ENCODE results near the gene PITPNC1. TPM values are rescaled to one million over a fixed set of nuclear protein-coding genes. Genes with fewer than 3 reads are reported as not detected.

PITPNC1 gene
- total RNA-seq, 2 donors from 2014 or later = 10.8 to 20.4 TPM

- TF ChIP-seq CTCF (IDR thresholded peaks at IDR 0.05) = no peak
- no peak for DNase-seq
- intact Hi-C loops (cut with DNase I) = no loop called here
Observed at GRCh38 chr17:67343237-67343636, 33.8 kb upstream of the PITPNC1 start.

GRCh38 chr17:67347826-67348225 lies 29.3 kb upstream of the PITPNC1 start:
- DNase-seq = no peak
- peaks cover 27% of the 10 kb centered on the region for H3K36me3 ChIP-seq
- H3K27ac ChIP-seq = no peak overlapping the region
- no peak overlapping the region for H3K4me3 ChIP-seq
- TF ChIP-seq CTCF (IDR thresholded peaks at IDR 0.05) = no peak
- H3K27me3 ChIP-seq = no peaks in the 10 kb centered on the region
- no peaks in the 10 kb centered on the region for H3K9me3 ChIP-seq
- intact Hi-C loops (cut with DNase I) = no loop called here
- no peaks in the 10 kb centered on the region for H3K4me1 ChIP-seq
- H3K9ac ChIP-seq (ENCODE audit: low read depth in 2 of 2, low read length in 2 of 2) = no peak overlapping the region

More at GRCh38 chr17:67343237-67343636, 33.8 kb upstream of the PITPNC1 start:
- no peaks in the 10 kb centered on the region for H3K4me1 ChIP-seq
- no peak overlapping the region for H3K4me3 ChIP-seq
- no peak overlapping the region for H3K27ac ChIP-seq
- H3K9ac ChIP-seq (ENCODE audit: low read depth in 2 of 2, low read length in 2 of 2) = no peak overlapping the region
- H3K27me3 ChIP-seq = no peaks in the 10 kb centered on the region
- no peaks in the 10 kb centered on the region for H3K9me3 ChIP-seq
- H3K36me3 ChIP-seq = peaks cover 19% of the 10 kb centered on the region

- Histone ChIP-seq H3K27me3 (no peaks in the 10 kb centered on the region), H3K27ac (no peak overlapping the region), H3K9ac (ENCODE audit: low read depth in 2 of 2, low read length in 2 of 2) (no peak overlapping the region), H3K4me1 (no peaks in the 10 kb centered on the region), H3K36me3 (peaks cover 24% of the 10 kb centered on the region), H3K9me3 (no peaks in the 10 kb centered on the region), H3K4me3 (no peak overlapping the region)
- TF ChIP-seq CTCF (IDR thresholded peaks at IDR 0.05) = no peak
- DNase-seq = no peak
- intact Hi-C loops (cut with DNase I) = no loop called here
Observed at GRCh38 chr17:67349420-67349819, 27.7 kb upstream of the PITPNC1 start.

- DNase-seq = no peak
- Histone ChIP-seq H3K27ac (no peak overlapping the region), H3K9ac (ENCODE audit: low read depth in 2 of 2, low read length in 2 of 2) (no peak overlapping the region), H3K4me3 (no peak overlapping the region), H3K9me3 (no peaks in the 10 kb centered on the region), H3K4me1 (no peaks in the 10 kb centered on the region), H3K27me3 (no peaks in the 10 kb centered on the region), H3K36me3 (peaks cover 17% of the 10 kb centered on the region)
- no peak for TF ChIP-seq CTCF (IDR thresholded peaks at IDR 0.05)
- intact Hi-C loops (cut with DNase I) = no loop called here
Observed at GRCh38 chr17:67353161-67353560, 23.9 kb upstream of the PITPNC1 start.

GRCh38 chr17:67353929-67354574 lies 23.0 kb upstream of the PITPNC1 start:
- H3K9ac ChIP-seq (ENCODE audit: low read depth in 2 of 2, low read length in 2 of 2) = no peak overlapping the region
- no peaks in the 10 kb centered on the region for H3K4me1 ChIP-seq
- H3K36me3 ChIP-seq = peaks cover 8% of the 10 kb centered on the region
- DNase-seq = no peak
- H3K27me3 ChIP-seq = no peaks in the 10 kb centered on the region
- no peak for TF ChIP-seq CTCF (IDR thresholded peaks at IDR 0.05)
- no peak overlapping the region for H3K27ac ChIP-seq
- intact Hi-C loops (cut with DNase I) = no loop called here
- H3K9me3 ChIP-seq = no peaks in the 10 kb centered on the region
- H3K4me3 ChIP-seq = no peak overlapping the region

All from colonic mucosa (tissue), 4 donors.